ENCODE results near the gene MLLT10. TPM values are rescaled to one million over a fixed set of nuclear protein-coding genes. Genes with fewer than 3 reads are reported as not detected.
A peak's percentile ranks its signal among the peaks of the same experiment; 100 is the strongest.

The MLLT10 gene
- total and polyA plus RNA-seq, 2 donors (not counting 3 experiments of a cell fraction or from before 2014, with no cell fraction given), result 35.4 to 54.0 TPM

DNA sequence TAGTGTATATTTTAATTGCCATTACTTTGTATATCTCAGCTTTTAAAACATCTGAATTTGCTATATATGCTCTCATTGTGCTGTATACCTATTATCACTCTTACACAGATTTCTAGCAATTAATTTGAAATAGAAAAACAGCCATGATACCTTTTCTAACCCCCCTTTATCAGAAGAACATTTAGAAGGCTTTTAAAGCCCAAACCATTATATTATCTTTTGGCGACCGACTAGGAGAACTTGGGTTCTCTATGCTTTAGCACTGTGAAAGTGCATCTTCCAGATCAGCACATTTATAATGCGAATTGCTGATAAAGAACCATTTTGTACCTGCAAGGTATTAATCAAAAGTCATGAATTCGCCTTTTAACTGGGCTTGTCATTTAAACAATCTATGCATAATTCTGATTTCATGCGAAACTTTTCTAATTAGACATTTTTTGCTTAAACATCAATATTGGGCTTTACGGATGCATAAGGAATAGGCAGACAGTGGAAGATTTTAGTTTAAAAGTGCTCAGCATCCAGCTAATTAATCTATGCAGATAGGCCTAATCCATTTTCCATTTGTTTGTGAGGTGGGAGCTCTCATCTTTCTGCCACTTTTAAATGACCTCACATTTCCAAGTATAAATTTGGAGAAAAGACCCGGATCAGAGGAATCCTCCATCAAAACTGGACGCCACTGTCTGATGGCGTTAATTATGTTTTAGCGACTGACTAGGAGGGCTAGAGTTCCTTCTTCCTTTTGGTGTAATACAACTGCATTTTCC lies 1.2 kb upstream of the MLLT10 start:
- no peak for FAIRE-seq
- no TSS peak for BruUV-seq (replicated peaks)
- H3K27me3 ChIP-seq (ENCODE audit: control insufficient read depth in 2 of 2, insufficient read depth in 2 of 2, low read length in 2 of 2), result no peaks in the 10 kb centered on the region
- H3K4me1 ChIP-seq (ENCODE audit: control insufficient read depth, extremely low read depth, insufficient read depth, low read length), result peaks cover 25% of the 10 kb centered on the region
- peaks cover 28% of the 10 kb centered on the region for H3K79me2 ChIP-seq (ENCODE audit: control insufficient read depth, insufficient read depth, low read length)
- H3K9me1 ChIP-seq (replicated peaks; ENCODE audit: control insufficient read depth, extremely low read depth, insufficient read depth, low read length), result no peaks in the 10 kb centered on the region
- H4K20me1 ChIP-seq (replicated peaks; ENCODE audit: control insufficient read depth, extremely low read depth, insufficient read depth, low read length), result no peaks in the 10 kb centered on the region
- no peaks in the 10 kb centered on the region for H3K36me3 ChIP-seq (ENCODE audit: control insufficient read depth in 2 of 2, extremely low read depth in 1 of 2, insufficient read depth in 2 of 2, low read length in 2 of 2)
- intact Hi-C loops (cut with micrococcal nuclease) (no loop called here), dilution Hi-C loops (cut with MboI; ENCODE audit: extremely low pct_ligation_motif_present, low sequenced_read_pairs) (no loop called here)
- H3K27ac ChIP-seq (ENCODE audit: insufficient read depth, low read depth, low read length), result peak overlapping the region; percentile 60
- peak overlapping the region; percentile 95 for H3K4me2 ChIP-seq (ENCODE audit: insufficient read depth, low read length)
- peak overlapping the region; percentile 44 for H2AFZ ChIP-seq (ENCODE audit: low read depth, low read length)
- TF ChIP-seq JUN (IDR thresholded peaks at IDR 0.05; ENCODE audit: borderline replicate concordance, insufficient read depth, insufficient read length, low read depth) (no peak), FOS (IDR thresholded peaks at IDR 0.05; ENCODE audit: borderline replicate concordance, insufficient read depth, low read length) (no peak), POLR2A (IDR thresholded peaks at IDR 0.05; ENCODE audit: low read depth, low read length) (no peak), GATA2 (IDR thresholded peaks at IDR 0.05; ENCODE audit: insufficient read depth, insufficient read length, low read depth, low read length) (no peak), EZH2 (IDR thresholded peaks at IDR 0.05; ENCODE audit: borderline replicate concordance, low read depth, low read length, severe bottlenecking) (no peak), POLR2AphosphoS5 (IDR thresholded peaks at IDR 0.05; ENCODE audit: insufficient read depth, low read depth, low read length) (no peak), MYC (IDR thresholded peaks at IDR 0.05; ENCODE audit: low read depth, low read length) (no peak)
- TF ChIP-seq, protein P1, sequence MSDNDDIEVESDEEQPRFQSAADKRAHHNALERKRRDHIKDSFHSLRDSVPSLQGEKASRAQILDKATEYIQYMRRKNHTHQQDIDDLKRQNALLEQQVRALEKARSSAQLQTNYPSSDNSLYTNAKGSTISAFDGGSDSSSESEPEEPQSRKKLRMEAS (IDR thresholded peaks at IDR 0.05; ENCODE audit: insufficient read depth, insufficient read length), result no peak
- TF ChIP-seq, protein P2, sequence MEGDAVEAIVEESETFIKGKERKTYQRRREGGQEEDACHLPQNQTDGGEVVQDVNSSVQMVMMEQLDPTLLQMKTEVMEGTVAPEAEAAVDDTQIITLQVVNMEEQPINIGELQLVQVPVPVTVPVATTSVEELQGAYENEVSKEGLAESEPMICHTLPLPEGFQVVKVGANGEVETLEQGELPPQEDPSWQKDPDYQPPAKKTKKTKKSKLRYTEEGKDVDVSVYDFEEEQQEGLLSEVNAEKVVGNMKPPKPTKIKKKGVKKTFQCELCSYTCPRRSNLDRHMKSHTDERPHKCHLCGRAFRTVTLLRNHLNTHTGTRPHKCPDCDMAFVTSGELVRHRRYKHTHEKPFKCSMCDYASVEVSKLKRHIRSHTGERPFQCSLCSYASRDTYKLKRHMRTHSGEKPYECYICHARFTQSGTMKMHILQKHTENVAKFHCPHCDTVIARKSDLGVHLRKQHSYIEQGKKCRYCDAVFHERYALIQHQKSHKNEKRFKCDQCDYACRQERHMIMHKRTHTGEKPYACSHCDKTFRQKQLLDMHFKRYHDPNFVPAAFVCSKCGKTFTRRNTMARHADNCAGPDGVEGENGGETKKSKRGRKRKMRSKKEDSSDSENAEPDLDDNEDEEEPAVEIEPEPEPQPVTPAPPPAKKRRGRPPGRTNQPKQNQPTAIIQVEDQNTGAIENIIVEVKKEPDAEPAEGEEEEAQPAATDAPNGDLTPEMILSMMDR (IDR thresholded peaks at IDR 0.05; ENCODE audit: extremely low read depth in 1 of 2, insufficient read depth in 1 of 2, low read depth in 1 of 2, low read length in 2 of 2), result no peak
- H3K9ac ChIP-seq (replicated peaks; ENCODE audit: extremely low read depth, insufficient read depth, low read length), result peak overlapping the region; percentile 87
- ChIA-PET CTCF (interaction anchor here (1.6 to 1.8 kb wide), 3 partner anchors 15 to 254 kb away, joined by 6 to 11 read pairs (median 7); no protein-coding TSS in a partner anchor), POLR2A (interaction anchor here (0.5 kb wide), 1 partner anchor 14 kb away, joined by 3 read pairs; no protein-coding TSS in a partner anchor)
- H3K9me3 ChIP-seq (replicated peaks; ENCODE audit: control insufficient read depth, insufficient read depth, low read length), result no peaks in the 10 kb centered on the region
- H3K4me3 ChIP-seq (replicated peaks in 1 of 3; ENCODE audit: insufficient read depth in 1 of 3, low read depth in 1 of 3, low read length in 3 of 3), result peak overlapping the region; percentile 24 to 68 (median 52)
- peak; percentile 26 for DNase-seq (ENCODE audit: low read depth, low spot score)

Data from endothelial cell of umbilical vein (primary cell).